Kidney (tissue), 14 donors: ENCODE results near the gene MYL5. TPM values are rescaled to one million over a fixed set of nuclear protein-coding genes. Genes with fewer than 3 reads are reported as not detected.
"Not testable (repeated sequence)": the region's sequence is repeated elsewhere in the genome, so short reads cannot be mapped to it uniquely, and the experiment has no call there.

Source experiments
- DNase-seq, 5 donors: peaks; one replicate each; pipeline ENCODE4 v3.0.0-alpha.2; 2013 to 2020
- FAIRE-seq: peaks from 2 replicates; lab custom pipeline; 2012; peaks lifted over from hg19 to GRCh38; lab: Jason Lieb, UNC
- H3K27ac ChIP-seq, 2 donors: one replicate each; pipeline ENCODE4 v1.7.0; 2013; ENCODE audit warnings: low read depth in 2 of 2, low read length in 2 of 2, inconsistent platforms in 1 of 2
- H3K27me3 ChIP-seq: one replicate; pipeline ENCODE4 v1.7.1; 2013; ENCODE audit warnings: low read length, inconsistent platforms; ENCODE audit not compliant: control insufficient read depth, insufficient read depth
- H3K36me3 ChIP-seq, 3 donors: one replicate each; pipeline versions ENCODE4 v1.7.0 to v1.7.1; 2013; ENCODE audit warnings: low read length in 3 of 3, control low read depth in 1 of 3, inconsistent platforms in 1 of 3; ENCODE audit not compliant: insufficient read depth in 3 of 3, control insufficient read depth in 2 of 3
- H3K4me1 ChIP-seq, 3 donors: one replicate each; pipeline versions ENCODE4 v1.7.0 to v1.7.1; 2013; ENCODE audit warnings: low read length in 3 of 3, inconsistent platforms in 1 of 3, low read depth in 1 of 3; ENCODE audit not compliant: control insufficient read depth in 2 of 3, insufficient read depth in 2 of 3
- H3K4me3 ChIP-seq, 3 donors: one replicate each; pipeline versions ENCODE4 v1.7.0 to v1.8.1; 2013; ENCODE audit warnings: low read length in 3 of 3, control low read depth in 1 of 3, inconsistent platforms in 1 of 3
- H3K9ac ChIP-seq, 3 donors: one replicate each; pipeline versions ENCODE4 v1.7.0 to v1.7.1; 2013; ENCODE audit warnings: low read length in 3 of 3, control low read depth in 1 of 3, inconsistent platforms in 1 of 3
- H3K9me3 ChIP-seq, 3 donors: one replicate each; pipeline versions ENCODE4 v1.7.0 to v1.7.1; 2013; ENCODE audit warnings: low read length in 3 of 3, control low read depth in 1 of 3, inconsistent platforms in 1 of 3; ENCODE audit not compliant: control insufficient read depth in 2 of 3, insufficient read depth in 1 of 3
- intact Hi-C: fragments of 100-400 bp; cut with DNase I; formaldehyde crosslinking; loops from one replicate; pipeline ENCODE4 v1.11.1; 2022
- polyA plus RNA-seq: library from polyadenylated mRNA; stranded (reverse); fragments of 350-450 nt; fragmentation: Illumina TruSeq; extraction: RNeasy Lipid Tissue Mini Kit (QIAGEN cat#74804); gene quantifications from one replicate; pipeline ENCODE4 v1.2.3, GENCODE V29; 2014; ENCODE audit warnings: low read depth, low replicate concordance; ENCODE audit not compliant: insufficient read depth
- total RNA-seq: library from RNA; stranded (reverse); fragmentation: NEBNext Ultra II Directional; extraction: Animal tissue kit (Norgen Biotek cat#: 25700); gene quantifications from one replicate; pipeline ENCODE4 v1.2.1, GENCODE V29; 2021
- TF ChIP-seq, protein P1 (sequence below): IDR thresholded peaks from 3 replicates; pipeline ENCODE4 v1.5.1; 2012; ENCODE audit warnings: mild to moderate bottlenecking, moderate library complexity, borderline replicate concordance; ENCODE audit not compliant: insufficient read depth; ENCODE audit errors: extremely low read depth
- donor health status: control.
- donor health status: control.
- donor health status: control.
- donor health status: control.
- donor health status: control.
- donor health status: DM: yes; HTN: yes; CAD: no.
- donor health status: Normal renal cell carcinoma (clear cell type).

The MYL5 gene
- total and polyA plus RNA-seq, 2 donors from 2014 or later, result 17.9 to 29.6 TPM

DNA sequence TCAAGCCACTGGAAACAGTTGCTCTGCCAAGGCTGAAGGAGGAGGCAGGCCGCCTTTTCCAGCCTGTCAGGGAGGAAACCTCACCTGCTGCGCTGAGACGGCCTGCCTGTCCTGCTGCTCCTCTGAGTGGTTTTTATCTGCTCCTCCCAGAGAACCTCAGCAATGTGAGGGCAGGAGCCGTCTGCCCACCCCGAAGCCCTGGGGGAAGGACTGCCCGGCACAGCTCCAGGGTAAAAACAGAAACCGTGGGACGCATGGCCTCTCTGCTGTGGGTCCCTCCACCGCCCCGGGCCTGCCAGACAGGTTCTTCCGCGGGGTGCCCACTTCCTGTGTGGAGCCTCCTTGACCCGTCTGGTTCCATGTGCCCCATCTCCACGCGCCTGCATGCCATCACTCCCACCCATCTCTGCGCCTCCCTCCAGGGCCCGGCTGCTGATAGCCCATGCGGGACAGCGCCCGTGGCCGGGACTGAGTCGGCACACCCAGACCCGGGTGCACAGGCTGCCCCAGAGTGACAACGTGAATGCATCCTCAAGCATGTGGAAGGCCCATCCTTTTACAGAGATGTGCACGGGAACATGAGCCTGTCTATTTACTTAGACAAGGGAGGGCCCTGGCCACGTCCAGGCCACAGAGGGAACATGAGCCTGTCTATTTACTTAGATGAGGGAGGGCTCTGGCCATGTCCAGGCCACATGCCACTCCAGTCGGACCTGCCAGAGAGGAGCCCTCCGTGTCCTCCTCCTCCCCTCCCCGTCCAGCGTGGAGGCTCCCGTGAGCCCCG, 18.6 kb downstream of the MYL5 start:
- TF ChIP-seq, protein P1, sequence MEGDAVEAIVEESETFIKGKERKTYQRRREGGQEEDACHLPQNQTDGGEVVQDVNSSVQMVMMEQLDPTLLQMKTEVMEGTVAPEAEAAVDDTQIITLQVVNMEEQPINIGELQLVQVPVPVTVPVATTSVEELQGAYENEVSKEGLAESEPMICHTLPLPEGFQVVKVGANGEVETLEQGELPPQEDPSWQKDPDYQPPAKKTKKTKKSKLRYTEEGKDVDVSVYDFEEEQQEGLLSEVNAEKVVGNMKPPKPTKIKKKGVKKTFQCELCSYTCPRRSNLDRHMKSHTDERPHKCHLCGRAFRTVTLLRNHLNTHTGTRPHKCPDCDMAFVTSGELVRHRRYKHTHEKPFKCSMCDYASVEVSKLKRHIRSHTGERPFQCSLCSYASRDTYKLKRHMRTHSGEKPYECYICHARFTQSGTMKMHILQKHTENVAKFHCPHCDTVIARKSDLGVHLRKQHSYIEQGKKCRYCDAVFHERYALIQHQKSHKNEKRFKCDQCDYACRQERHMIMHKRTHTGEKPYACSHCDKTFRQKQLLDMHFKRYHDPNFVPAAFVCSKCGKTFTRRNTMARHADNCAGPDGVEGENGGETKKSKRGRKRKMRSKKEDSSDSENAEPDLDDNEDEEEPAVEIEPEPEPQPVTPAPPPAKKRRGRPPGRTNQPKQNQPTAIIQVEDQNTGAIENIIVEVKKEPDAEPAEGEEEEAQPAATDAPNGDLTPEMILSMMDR, result no peak
- Histone ChIP-seq H3K4me1 (peaks cover 0 to 17% (median 4%) of the 10 kb centered on the region in 3 donors), H3K27me3 (no peaks in the 10 kb centered on the region), H3K9me3 (no peaks in the 10 kb centered on the region), H3K9ac (no peak overlapping the region), H3K27ac (no peak overlapping the region), H3K4me3 (no peak overlapping the region), H3K36me3 (no peaks in the 10 kb centered on the region)
- DNase-seq, result peak in 1 of 5 donors; percentile 58
- intact Hi-C loops, result no loop called here
- no peak for FAIRE-seq

DNA sequence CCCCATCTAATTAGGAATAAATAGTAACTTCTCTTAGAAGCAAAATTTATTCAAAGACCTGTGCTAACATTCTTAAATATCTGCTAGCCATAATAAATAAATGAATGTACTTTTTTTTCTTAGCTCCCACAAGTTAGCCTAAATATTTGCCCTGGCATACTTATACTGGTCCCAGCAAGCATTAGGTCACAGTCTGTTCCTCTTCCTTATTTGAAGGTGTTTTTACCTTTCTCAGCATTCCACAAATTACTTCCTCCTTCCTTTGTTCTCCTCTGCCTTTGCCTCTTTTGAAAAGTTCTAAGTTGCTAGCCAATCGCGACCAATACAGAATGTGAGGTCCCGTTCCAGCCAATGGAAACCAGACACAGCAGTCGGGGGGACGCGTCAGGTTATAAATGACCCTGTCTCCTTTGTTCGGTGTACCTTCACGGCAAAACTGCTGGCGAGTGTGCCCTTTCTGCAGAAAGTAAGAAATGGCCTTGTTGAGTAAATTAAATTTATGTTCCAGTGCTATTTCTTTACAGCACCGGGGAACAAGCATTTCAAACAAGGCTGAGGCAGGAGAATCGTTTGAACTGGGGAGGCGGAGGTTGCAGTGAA, 20.1 kb downstream of the MYL5 start:
- H3K4me1 ChIP-seq, intact Hi-C loops: not testable (repeated sequence)

DNA sequence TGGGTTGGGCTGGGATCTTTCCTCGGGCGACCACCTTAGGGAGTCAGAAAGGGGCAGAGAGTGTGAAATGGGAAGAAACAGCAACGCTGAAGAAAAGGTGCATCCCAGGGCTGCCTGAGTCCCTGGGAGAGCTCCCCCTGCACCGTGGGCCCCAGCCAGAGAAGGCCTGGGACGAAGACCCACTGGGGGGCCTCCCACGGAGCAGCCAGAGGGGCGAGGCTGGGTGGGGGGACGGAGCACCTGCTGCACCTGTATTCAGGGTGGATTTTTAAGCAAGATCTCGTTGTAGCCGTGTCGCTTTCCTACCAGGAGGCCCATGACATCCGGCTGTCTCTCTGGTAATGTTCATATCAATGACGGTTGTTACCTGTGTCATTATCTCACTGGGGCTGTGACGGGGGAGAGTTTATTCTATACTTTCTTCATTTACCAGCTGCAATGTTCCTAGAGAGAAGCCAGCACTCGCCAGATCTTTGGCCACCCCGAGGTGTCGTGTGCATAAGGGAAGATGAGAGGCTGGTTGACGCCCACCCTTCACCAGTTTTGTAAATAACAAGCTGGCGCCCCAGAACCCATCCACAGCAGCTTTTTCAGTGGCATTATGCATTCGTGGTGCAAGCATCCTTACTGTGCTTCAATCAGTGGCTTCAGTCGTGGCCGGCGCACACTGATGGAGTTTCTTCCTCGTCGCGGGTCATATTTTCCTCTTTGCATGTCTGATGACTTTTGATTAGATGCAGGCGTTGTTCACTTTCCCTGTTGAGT, 25.7 kb downstream of the MYL5 start:
- H3K27me3 ChIP-seq, result no peaks in the 10 kb centered on the region
- intact Hi-C loops, result no loop called here
- no peaks in the 10 kb centered on the region for H3K36me3 ChIP-seq
- H3K4me3 ChIP-seq, result no peak overlapping the region
- no peaks in the 10 kb centered on the region for H3K9me3 ChIP-seq
- no peak overlapping the region for H3K9ac ChIP-seq
- H3K27ac ChIP-seq, result no peak overlapping the region
- no peak for FAIRE-seq
- peaks cover 0 to 2% (median 0%) of the 10 kb centered on the region in 3 donors for H3K4me1 ChIP-seq
- TF ChIP-seq, protein P1, result no peak
- DNase-seq, result peak in 1 of 5 donors; percentile 34

More for the DNA sequence above, 20.1 kb downstream of the MYL5 start:
- H3K4me3 ChIP-seq, H3K36me3 ChIP-seq, H3K9me3 ChIP-seq, H3K27me3 ChIP-seq, DNase-seq, FAIRE-seq, H3K27ac ChIP-seq, H3K9ac ChIP-seq: not testable (repeated sequence)
